ENCODE measurements around the gene ATP10D.

DNA sequence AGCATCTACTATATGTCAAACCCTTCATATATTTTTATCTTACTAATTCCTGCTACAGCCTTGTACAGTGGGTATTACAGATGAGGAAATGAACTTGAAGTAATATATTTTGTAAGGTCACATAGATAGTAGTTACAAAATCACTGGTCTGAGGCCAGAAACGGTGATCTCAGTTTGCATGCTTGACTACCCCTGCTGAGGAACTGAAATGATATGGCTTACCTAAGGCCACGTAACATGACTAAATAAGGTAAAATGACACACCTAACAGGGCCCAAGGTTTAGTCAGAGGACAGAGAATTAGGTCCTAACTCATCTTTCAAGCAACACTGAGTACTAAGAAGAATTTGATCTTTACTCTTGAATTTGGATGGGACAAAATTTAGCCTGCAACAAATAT lies 20.1 kb upstream of the ATP10D start:
- TF ChIP-seq POLR2A (IDR thresholded peaks at IDR 0.05) (no peak), POLR2AphosphoS5 (IDR thresholded peaks at IDR 0.05; ENCODE audit: insufficient read depth in 1 of 2, low read depth in 1 of 2) (no peak)
